Activated CD8-positive, alpha-beta T cell treated with anti-CD3 and anti-CD28 coated beads for 36 hours (primary cell): ENCODE data around the gene SORL1. TPM values are rescaled to one million over a fixed set of nuclear protein-coding genes. Genes with fewer than 3 reads are reported as not detected.

Experiments used
- ATAC-seq: fragments of 200-7000 bp; cut with Tn5 transposase; one replicate; pipeline ENCODE4 v1.10.0; 2021; ENCODE audit warnings: mild to moderate bottlenecking, moderate library complexity
- CTCF ChIA-PET: fragments of 350-600 bp; sonication (Branson Sonifier 250); formaldehyde crosslinking; loops from one replicate; lab custom pipeline; 2021; ENCODE audit warnings: antibody characterized with exemption; lab: Charles Lee
- POLR2A ChIA-PET: fragments of 350-600 bp; sonication (Branson Sonifier 250); formaldehyde crosslinking; loops from one replicate; lab custom pipeline; 2021; ENCODE audit warnings: antibody characterized with exemption; lab: Charles Lee
- DNase-seq: peaks from one replicate; pipeline ENCODE4 v3.0.0-alpha.2; 2020
- H3K27ac Mint-ChIP-seq: one replicate; pipeline ENCODE4 v1.8.0; 2021; ENCODE audit warnings: mild to moderate bottlenecking, mixed read lengths
- H3K27me3 Mint-ChIP-seq: one replicate; pipeline ENCODE4 v1.8.0; 2021; ENCODE audit warnings: mixed read lengths
- H3K36me3 Mint-ChIP-seq: one replicate; pipeline ENCODE4 v1.8.0; 2021; ENCODE audit warnings: low read depth, mixed read lengths
- H3K4me1 Mint-ChIP-seq: one replicate; pipeline ENCODE4 v1.8.0; 2021; ENCODE audit warnings: low read depth, mixed read lengths
- H3K4me3 Mint-ChIP-seq: one replicate; pipeline ENCODE4 v1.8.0; 2021; ENCODE audit warnings: mild to moderate bottlenecking, moderate library complexity, mixed read lengths
- H3K9me3 Mint-ChIP-seq: one replicate; pipeline ENCODE4 v1.8.0; 2021; ENCODE audit warnings: mixed read lengths
- intact Hi-C: fragments of 100-400 bp; cut with micrococcal nuclease; formaldehyde crosslinking; loops from one replicate; pipeline ENCODE4 v1.10.0; 2022
- total RNA-seq, 2 experiments: library from RNA; stranded (reverse); gene quantifications; one replicate each; pipeline ENCODE4 v1.2.3, GENCODE V29; 2021
- TF ChIP-seq, protein P1 (sequence below): fragments of 200-600 bp; IDR thresholded peaks from one replicate; pipeline ENCODE4 v1.8.0; 2022; ENCODE audit warnings: antibody characterized with exemption, mild to moderate bottlenecking

The SORL1 gene
- total RNA-seq, 2 experiments from 2014 or later = 61.1 to 64.6 TPM

DNA sequence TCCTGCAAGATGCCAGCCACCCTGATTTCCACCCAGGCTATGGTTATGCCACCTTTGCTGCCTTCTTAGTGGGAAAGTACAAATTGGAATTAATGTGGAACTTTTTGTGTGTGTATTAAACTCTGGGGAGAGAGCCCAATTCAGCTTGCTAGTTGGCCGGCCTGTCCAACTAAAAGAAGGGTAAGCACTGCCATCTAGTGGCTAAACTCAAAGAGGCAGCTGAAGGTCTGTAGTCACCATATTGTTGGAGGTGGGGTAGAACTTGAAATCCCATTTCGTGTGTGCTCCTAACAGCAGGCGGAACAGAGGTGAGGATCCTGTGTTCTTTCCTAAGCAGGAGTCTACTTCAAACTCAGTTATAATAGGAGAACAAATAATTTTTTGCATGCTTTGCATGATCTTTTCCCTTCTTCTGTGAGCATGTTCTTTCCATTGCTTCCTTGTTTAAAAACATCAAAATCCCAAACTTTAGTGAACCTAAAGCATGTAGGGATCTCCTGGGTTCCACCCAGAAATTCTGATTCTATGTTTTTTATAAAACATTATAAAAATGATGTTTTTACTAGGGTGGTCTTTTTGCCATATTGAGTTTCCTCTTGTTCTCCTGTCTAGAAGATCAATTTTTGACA, 139.4 kb downstream of the SORL1 start:
- ChIA-PET CTCF (interaction anchor here (0.7 to 4.5 kb wide), 39 partner anchors 9 to 913 kb away, joined by 3 to 24 read pairs (median 4); partner anchors contain the start of genes SC5D, SORL1 and SORL1-AS1), POLR2A (interaction anchor here (0.9 kb wide), 1 partner anchor 189 kb away, joined by 3 read pairs; no protein-coding TSS in a partner anchor)
- no peak overlapping the region for H3K4me3 Mint-ChIP-seq
- H3K27me3 Mint-ChIP-seq = no peaks in the 10 kb centered on the region
- TF ChIP-seq, protein P1, sequence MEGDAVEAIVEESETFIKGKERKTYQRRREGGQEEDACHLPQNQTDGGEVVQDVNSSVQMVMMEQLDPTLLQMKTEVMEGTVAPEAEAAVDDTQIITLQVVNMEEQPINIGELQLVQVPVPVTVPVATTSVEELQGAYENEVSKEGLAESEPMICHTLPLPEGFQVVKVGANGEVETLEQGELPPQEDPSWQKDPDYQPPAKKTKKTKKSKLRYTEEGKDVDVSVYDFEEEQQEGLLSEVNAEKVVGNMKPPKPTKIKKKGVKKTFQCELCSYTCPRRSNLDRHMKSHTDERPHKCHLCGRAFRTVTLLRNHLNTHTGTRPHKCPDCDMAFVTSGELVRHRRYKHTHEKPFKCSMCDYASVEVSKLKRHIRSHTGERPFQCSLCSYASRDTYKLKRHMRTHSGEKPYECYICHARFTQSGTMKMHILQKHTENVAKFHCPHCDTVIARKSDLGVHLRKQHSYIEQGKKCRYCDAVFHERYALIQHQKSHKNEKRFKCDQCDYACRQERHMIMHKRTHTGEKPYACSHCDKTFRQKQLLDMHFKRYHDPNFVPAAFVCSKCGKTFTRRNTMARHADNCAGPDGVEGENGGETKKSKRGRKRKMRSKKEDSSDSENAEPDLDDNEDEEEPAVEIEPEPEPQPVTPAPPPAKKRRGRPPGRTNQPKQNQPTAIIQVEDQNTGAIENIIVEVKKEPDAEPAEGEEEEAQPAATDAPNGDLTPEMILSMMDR = peak; percentile 84
- DNase-seq (peak; percentile 80), ATAC-seq (peak; percentile 72)
- peaks cover 25% of the 10 kb centered on the region for H3K4me1 Mint-ChIP-seq
- intact Hi-C loops = loop anchor here (1.0 to 5.0 kb wide), 3 partner anchors 139 to 342 kb away; partner anchors contain the start of genes SORL1 and SORL1-AS1
- no peaks in the 10 kb centered on the region for H3K9me3 Mint-ChIP-seq
- peak overlapping the region; percentile 82 for H3K27ac Mint-ChIP-seq
- H3K36me3 Mint-ChIP-seq = peaks cover 45% of the 10 kb centered on the region

DNA sequence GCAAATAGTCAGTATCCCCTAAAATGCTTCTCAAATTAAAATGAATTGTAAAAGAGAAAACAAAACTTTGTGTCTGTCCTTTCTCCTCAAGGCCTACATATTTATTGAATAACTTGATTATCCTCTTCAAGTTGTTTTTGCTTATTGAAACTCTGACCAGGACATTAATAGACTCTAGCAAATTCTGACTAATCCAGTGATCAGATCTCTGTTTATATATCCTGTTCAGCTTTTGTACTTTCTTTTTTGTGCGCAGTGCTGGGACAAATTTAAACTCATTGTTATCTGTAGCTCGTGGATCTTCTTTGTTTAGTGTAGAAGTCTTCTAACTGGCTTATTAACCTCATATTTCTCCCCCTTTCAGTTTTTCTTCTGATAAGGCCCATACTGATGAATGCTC, 140.6 kb downstream of the SORL1 start:
- H3K27me3 Mint-ChIP-seq = no peaks in the 10 kb centered on the region
- ATAC-seq = no peak
- intact Hi-C loops = loop anchor here (5.0 kb wide), 1 partner anchor 140 kb away; the partner anchor contains the start of genes SORL1 and SORL1-AS1
- H3K36me3 Mint-ChIP-seq = peaks cover 49% of the 10 kb centered on the region
- peak overlapping the region; percentile 27 for H3K27ac Mint-ChIP-seq
- peaks cover 25% of the 10 kb centered on the region for H3K4me1 Mint-ChIP-seq
- CTCF ChIA-PET = interaction anchor here (1.5 to 4.5 kb wide), 8 partner anchors 14 to 345 kb away, joined by 3 to 24 read pairs (median 6); partner anchors contain the start of genes SORL1 and SORL1-AS1
- POLR2A ChIA-PET = no interaction called here
- no peak for DNase-seq
- TF ChIP-seq, protein P1 = no peak
- H3K9me3 Mint-ChIP-seq = no peaks in the 10 kb centered on the region
- no peak overlapping the region for H3K4me3 Mint-ChIP-seq

DNA sequence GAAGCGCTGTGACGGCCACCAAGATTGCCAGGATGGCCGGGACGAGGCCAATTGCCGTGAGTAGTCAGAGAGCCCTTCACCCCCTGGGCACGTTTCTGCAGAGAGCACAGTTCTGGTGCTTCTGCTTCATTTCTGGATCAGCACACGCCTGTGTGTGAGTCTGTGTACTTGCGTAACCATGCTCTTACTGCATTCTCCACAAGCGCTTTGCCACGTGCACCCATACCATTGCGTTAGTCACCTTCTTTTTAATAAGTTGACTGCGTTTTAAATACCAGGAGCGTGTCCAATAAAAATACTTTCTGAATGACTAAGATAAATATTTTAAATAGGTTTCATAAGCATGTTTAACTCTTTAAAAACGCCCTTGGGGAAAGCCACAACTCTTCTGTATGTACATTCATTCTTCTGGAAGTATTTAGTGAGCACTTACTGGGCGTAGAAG, 143.6 kb downstream of the SORL1 start:
- Mint-ChIP-seq H3K27ac (no peak overlapping the region), H3K9me3 (no peaks in the 10 kb centered on the region), H3K27me3 (no peaks in the 10 kb centered on the region), H3K36me3 (peaks cover 49% of the 10 kb centered on the region), H3K4me1 (peaks cover 18% of the 10 kb centered on the region), H3K4me3 (no peak overlapping the region)
- ATAC-seq = no peak
- ChIA-PET CTCF (no interaction called here), POLR2A (no interaction called here)
- no peak for DNase-seq
- TF ChIP-seq, protein P1 = no peak
- intact Hi-C loops = no loop called here

DNA sequence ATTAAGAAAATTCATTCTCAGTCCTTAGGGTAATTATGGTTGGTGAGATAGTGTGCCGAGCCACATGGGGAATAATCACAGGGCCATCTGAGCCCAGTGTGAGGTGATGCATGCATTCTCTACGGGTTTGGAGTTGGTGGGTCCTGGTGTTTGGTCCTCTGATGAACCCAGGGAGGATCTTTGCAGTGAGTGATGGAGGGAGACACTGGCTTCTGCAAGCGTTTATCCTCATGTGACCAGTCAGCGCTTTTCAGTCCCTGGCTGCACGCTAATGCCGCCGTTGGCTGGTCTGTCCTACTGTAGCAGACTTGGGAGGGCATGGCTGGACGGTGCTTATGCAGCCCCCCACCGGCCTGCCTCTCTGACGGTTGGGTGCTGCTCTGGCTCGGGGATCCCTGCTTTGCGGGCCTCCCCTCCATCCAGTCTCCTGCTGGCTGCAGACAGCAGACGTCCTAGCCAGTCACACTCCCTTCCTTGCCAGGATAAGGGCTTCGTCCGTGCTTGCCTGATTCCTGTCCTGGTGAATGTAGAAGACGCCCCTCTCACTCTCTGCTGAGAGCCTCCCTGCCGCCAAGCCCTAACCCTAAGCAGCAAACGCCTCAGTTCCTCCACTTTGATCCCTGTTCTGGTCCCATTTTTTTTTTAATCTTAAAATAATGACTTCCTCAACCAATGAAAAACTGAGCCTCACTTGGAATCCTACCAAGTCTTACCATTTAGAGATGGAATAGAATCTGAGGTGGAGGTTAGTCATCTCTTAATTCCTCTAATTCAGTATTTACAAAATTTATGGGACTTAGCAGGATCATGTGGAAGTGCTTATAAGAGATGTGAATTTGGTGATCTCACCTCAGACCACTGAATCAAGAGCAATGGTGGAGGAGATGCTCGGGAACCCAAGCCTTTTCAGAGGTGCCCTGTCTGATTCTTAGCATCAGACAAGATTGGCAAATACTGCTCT, 144.4 kb downstream of the SORL1 start:
- Mint-ChIP-seq H3K4me1 (peaks cover 11% of the 10 kb centered on the region), H3K36me3 (peaks cover 44% of the 10 kb centered on the region), H3K9me3 (no peaks in the 10 kb centered on the region), H3K27me3 (no peaks in the 10 kb centered on the region), H3K4me3 (no peak overlapping the region), H3K27ac (no peak overlapping the region)
- POLR2A ChIA-PET = no interaction called here
- ATAC-seq = no peak
- intact Hi-C loops = no loop called here
- no peak for DNase-seq
- CTCF ChIA-PET = no interaction called here
- TF ChIP-seq, protein P1 = no peak
